A549 (cell line): ENCODE measurements around the gene PTPN9. TPM values are rescaled to one million over a fixed set of nuclear protein-coding genes. Genes with fewer than 3 reads are reported as not detected.
A peak's percentile ranks its signal among the peaks of the same experiment; 100 is the strongest.

Experiments
- CBX2 ChIP-seq: fragments of 200-600 bp; sonication (generic); IDR thresholded peaks from 2 replicates; pipeline ENCODE4 v1.6.1; 2016; ENCODE audit warnings: low read depth, mild to moderate bottlenecking, borderline replicate concordance
- CBX8 ChIP-seq: fragments of 200-600 bp; sonication (generic); IDR thresholded peaks from 2 replicates; pipeline ENCODE4 v1.6.1; 2016
- CEBPB ChIP-seq, 2 experiments: fragments of >200 bp in 1 of 2; sonication (Bioruptor Twin) in 1 of 2; formaldehyde crosslinking in 1 of 2; IDR thresholded peaks; 2 replicates each; pipeline ENCODE4 v1.6.1; 2012 to 2016
- EHF ChIP-seq: fragments of 250-450 bp; sonication (Bioruptor Pico); IDR thresholded peaks from 2 replicates; pipeline ENCODE4 v1.5.0; 2020; ENCODE audit warnings: mild to moderate bottlenecking
- ESRRA ChIP-seq: fragments of 150-350 bp; IDR thresholded peaks from 2 replicates; pipeline ENCODE4 v1.6.1; 2014; ENCODE audit warnings: mild to moderate bottlenecking, low read length, borderline replicate concordance
- FOSB ChIP-seq: fragments of 250-450 bp; sonication (Bioruptor Pico); IDR thresholded peaks from 2 replicates; pipeline ENCODE4 v1.5.0; 2020; ENCODE audit warnings: mild to moderate bottlenecking, moderate library complexity
- GATA3 ChIP-seq: IDR thresholded peaks from 2 replicates; pipeline ENCODE4 v1.6.1; 2012; ENCODE audit warnings: borderline replicate concordance
- HEYL ChIP-seq: fragments of 250-450 bp; sonication (Bioruptor Pico); IDR thresholded peaks from 2 replicates; pipeline ENCODE4 v1.8.0; 2021; ENCODE audit warnings: mild to moderate bottlenecking, moderate library complexity
- HOXA7 ChIP-seq: fragments of 250-450 bp; sonication (Bioruptor Pico); IDR thresholded peaks from 2 replicates; pipeline ENCODE4 v1.5.0; 2020; ENCODE audit warnings: mild to moderate bottlenecking, moderate library complexity
- KDM1A ChIP-seq: fragments of 200-600 bp; sonication (generic); IDR thresholded peaks from 2 replicates; pipeline ENCODE4 v1.6.1; 2016; ENCODE audit warnings: low read depth, mild to moderate bottlenecking
- KDM5A ChIP-seq: fragments of 200-600 bp; sonication (generic); IDR thresholded peaks from 2 replicates; pipeline ENCODE4 v1.6.1; 2016; ENCODE audit warnings: antibody characterized with exemption, mild to moderate bottlenecking
- MAFK ChIP-seq: fragments of 450-650 bp; IDR thresholded peaks from 2 replicates; pipeline ENCODE4 v1.6.1; 2014; ENCODE audit not compliant: partially characterized antibody
- MAZ ChIP-seq: fragments of 150-350 bp; IDR thresholded peaks from 2 replicates; pipeline ENCODE4 v1.6.1; 2014; ENCODE audit warnings: antibody characterized with exemption, low read depth, low read length, borderline replicate concordance
- MYC ChIP-seq: IDR thresholded peaks from 2 replicates; pipeline ENCODE4 v1.6.1; 2012; ENCODE audit warnings: mild to moderate bottlenecking, inconsistent platforms, low read length, improper control_type of control experiment, borderline replicate concordance
- POLR2A ChIP-seq: IDR thresholded peaks from 2 replicates; pipeline ENCODE4 v1.6.1; 2012; ENCODE audit warnings: mild to moderate bottlenecking, low read length
- RARB ChIP-seq: fragments of 250-450 bp; sonication (Bioruptor Pico); IDR thresholded peaks from 2 replicates; pipeline ENCODE4 v1.8.0; 2021; ENCODE audit warnings: mild to moderate bottlenecking, moderate library complexity
- RFX5 ChIP-seq: fragments of 450-650 bp; IDR thresholded peaks from 2 replicates; pipeline ENCODE4 v1.7.1; 2014; ENCODE audit warnings: antibody characterized with exemption, mild to moderate bottlenecking, moderate library complexity
- SMC3 ChIP-seq: fragments of >200 bp; sonication (Bioruptor Twin); formaldehyde crosslinking; IDR thresholded peaks from 3 replicates; pipeline ENCODE4 v1.6.1; 2018; ENCODE audit warnings: inconsistent platforms
- TP53 ChIP-seq: fragments of 250-450 bp; sonication (Bioruptor Pico); IDR thresholded peaks from 2 replicates; pipeline ENCODE4 v1.5.0; 2021; ENCODE audit warnings: mild to moderate bottlenecking, moderate library complexity
- ZC3H11A ChIP-seq: fragments of 450-650 bp; IDR thresholded peaks from 2 replicates; pipeline ENCODE4 v1.6.1; 2014; ENCODE audit warnings: antibody characterized with exemption, mild to moderate bottlenecking
- ZNF302 ChIP-seq: fragments of 250-450 bp; sonication (Bioruptor Pico); IDR thresholded peaks from 2 replicates; pipeline ENCODE4 v1.9.0; 2021; ENCODE audit warnings: inconsistent platforms, mild to moderate bottlenecking, moderate library complexity
- polyA plus RNA-seq, 4 experiments: library from polyadenylated mRNA; depleted of rRNA in 3 of 4; stranded (reverse); fragments of >200 nt; fragmentation: RNase III in 1 of 4; extraction: RNeasy Plus Mini Kit Qiagen cat#74134 plus additional on column Dnase treatment in 1 of 4; gene quantifications; 2 replicates in 3 of 4; 3 replicates in 1 of 4; pipeline ENCODE4 v1.2.3, GENCODE V29; 2011 to 2017
- TF ChIP-seq, protein P1 (sequence below): IDR thresholded peaks from 2 replicates; pipeline ENCODE4 v1.6.1; 2012; ENCODE audit warnings: low read depth, borderline replicate concordance
- TF ChIP-seq, protein P2 (sequence below): IDR thresholded peaks from 2 replicates; pipeline ENCODE4 v1.6.1; 2012
- TF ChIP-seq, protein P3 (sequence below): fragments of >200 bp; sonication (Bioruptor Twin); formaldehyde crosslinking; IDR thresholded peaks from 2 replicates; pipeline ENCODE4 v1.6.1; 2016
- TF ChIP-seq, protein P4 (sequence below): IDR thresholded peaks from 2 replicates; pipeline ENCODE4 v1.6.1; 2012
- TF ChIP-seq, protein P5 (sequence below): fragments of 150-350 bp; IDR thresholded peaks from 2 replicates; pipeline ENCODE4 v1.6.1; 2014; ENCODE audit warnings: low read depth, mild to moderate bottlenecking, low read length
- TF ChIP-seq, protein P6 (sequence below): fragments of 250-450 bp; sonication (Bioruptor Pico); IDR thresholded peaks from 2 replicates; pipeline ENCODE4 v1.5.0; 2021; ENCODE audit warnings: mild to moderate bottlenecking, moderate library complexity, borderline replicate concordance

PTPN9 gene
- polyA plus RNA-seq, 2 of the 4 experiments (the other 2 are of a cell fraction) = 29.5 to 60.2 TPM

DNA sequence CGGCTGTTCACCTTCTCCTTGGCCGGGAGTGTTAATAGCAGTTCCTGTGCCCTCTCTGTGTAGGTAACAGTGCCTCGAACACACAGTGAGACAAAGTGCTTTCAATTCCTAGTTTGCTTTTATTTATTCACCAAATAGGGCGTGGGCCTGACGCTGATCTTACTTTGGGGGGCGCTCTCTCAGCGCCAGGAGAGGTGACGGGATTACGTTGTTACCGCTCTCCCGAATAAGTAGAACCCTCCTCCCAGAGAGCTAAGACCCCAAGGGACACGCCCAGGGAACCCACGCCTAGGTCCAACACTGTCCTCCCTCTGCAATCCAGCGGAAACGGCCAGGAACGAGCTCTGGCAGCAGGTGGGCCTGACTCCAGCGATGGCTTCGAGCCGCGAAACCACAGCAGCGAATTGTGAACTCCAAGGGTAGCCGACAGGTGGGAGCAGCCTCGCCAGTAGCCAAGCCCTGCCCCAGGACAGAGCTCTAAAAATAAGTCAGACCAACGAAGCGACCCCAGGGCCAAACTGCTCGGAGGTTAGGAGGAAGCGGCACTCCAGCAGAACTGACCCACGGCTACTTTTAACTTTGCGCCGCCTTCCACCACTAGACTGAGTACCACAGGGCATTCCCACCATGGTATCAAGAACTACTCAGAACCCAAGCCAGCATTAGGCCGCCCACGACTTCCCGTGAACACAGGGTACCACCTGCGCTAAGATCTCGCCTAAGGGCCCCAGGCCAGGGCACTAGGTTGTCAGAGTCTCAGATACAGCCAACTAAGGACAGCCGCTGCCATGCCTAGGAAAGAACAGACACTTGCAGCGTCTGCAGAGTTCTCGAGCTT, 126.0 kb downstream of the PTPN9 start (continued):
- no peak for TF ChIP-seq CEBPB (IDR thresholded peaks at IDR 0.05)
- no peak for TF ChIP-seq HOXA7 (CRISPR knock-in tag)
- TF ChIP-seq KDM1A = no peak
- TF ChIP-seq FOSB (CRISPR knock-in tag) = no peak
- TF ChIP-seq GATA3 = peak; percentile 5; the same call in 1 of the 2 replicates
- TF ChIP-seq ZC3H11A = no peak
- TF ChIP-seq POLR2A = no peak
- TF ChIP-seq ZNF302 (CRISPR knock-in tag) = no peak
- TF ChIP-seq CBX8 = no peak
- no peak for TF ChIP-seq MAFK
- no peak for TF ChIP-seq ESRRA
- peak; percentile 9; the same call in 1 of the 3 replicates for TF ChIP-seq SMC3
- TF ChIP-seq, protein P1, sequence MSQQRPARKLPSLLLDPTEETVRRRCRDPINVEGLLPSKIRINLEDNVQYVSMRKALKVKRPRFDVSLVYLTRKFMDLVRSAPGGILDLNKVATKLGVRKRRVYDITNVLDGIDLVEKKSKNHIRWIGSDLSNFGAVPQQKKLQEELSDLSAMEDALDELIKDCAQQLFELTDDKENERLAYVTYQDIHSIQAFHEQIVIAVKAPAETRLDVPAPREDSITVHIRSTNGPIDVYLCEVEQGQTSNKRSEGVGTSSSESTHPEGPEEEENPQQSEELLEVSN = no peak
- TF ChIP-seq, protein P2, sequence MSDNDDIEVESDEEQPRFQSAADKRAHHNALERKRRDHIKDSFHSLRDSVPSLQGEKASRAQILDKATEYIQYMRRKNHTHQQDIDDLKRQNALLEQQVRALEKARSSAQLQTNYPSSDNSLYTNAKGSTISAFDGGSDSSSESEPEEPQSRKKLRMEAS = peak; percentile 62
- peak; percentile 64; the same call in 1 of the 2 replicates for TF ChIP-seq TP53 (CRISPR knock-in tag)
- TF ChIP-seq CBX2 = no peak
- TF ChIP-seq RFX5 = no peak
- TF ChIP-seq, protein P3, sequence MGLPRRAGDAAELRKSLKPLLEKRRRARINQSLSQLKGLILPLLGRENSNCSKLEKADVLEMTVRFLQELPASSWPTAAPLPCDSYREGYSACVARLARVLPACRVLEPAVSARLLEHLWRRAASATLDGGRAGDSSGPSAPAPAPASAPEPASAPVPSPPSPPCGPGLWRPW = no peak
- TF ChIP-seq, protein P4, sequence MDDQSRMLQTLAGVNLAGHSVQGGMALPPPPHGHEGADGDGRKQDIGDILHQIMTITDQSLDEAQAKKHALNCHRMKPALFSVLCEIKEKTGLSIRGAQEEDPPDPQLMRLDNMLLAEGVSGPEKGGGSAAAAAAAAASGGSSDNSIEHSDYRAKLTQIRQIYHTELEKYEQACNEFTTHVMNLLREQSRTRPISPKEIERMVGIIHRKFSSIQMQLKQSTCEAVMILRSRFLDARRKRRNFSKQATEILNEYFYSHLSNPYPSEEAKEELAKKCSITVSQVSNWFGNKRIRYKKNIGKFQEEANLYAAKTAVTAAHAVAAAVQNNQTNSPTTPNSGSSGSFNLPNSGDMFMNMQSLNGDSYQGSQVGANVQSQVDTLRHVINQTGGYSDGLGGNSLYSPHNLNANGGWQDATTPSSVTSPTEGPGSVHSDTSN = no peak
- TF ChIP-seq EHF = no peak
- TF ChIP-seq, protein P5, sequence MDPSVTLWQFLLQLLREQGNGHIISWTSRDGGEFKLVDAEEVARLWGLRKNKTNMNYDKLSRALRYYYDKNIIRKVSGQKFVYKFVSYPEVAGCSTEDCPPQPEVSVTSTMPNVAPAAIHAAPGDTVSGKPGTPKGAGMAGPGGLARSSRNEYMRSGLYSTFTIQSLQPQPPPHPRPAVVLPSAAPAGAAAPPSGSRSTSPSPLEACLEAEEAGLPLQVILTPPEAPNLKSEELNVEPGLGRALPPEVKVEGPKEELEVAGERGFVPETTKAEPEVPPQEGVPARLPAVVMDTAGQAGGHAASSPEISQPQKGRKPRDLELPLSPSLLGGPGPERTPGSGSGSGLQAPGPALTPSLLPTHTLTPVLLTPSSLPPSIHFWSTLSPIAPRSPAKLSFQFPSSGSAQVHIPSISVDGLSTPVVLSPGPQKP = no peak
- TF ChIP-seq KDM5A = no peak
- TF ChIP-seq MAZ = no peak
- TF ChIP-seq, protein P6, sequence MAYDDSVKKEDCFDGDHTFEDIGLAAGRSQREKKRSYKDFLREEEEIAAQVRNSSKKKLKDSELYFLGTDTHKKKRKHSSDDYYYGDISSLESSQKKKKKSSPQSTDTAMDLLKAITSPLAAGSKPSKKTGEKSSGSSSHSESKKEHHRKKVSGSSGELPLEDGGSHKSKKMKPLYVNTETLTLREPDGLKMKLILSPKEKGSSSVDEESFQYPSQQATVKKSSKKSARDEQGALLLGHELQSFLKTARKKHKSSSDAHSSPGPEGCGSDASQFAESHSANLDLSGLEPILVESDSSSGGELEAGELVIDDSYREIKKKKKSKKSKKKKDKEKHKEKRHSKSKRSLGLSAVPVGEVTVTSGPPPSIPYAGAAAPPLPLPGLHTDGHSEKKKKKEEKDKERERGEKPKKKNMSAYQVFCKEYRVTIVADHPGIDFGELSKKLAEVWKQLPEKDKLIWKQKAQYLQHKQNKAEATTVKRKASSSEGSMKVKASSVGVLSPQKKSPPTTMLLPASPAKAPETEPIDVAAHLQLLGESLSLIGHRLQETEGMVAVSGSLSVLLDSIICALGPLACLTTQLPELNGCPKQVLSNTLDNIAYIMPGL (CRISPR knock-in tag) = no peak
- TF ChIP-seq HEYL (CRISPR knock-in tag) = no peak
- TF ChIP-seq RARB (CRISPR knock-in tag) = no peak
- TF ChIP-seq MYC = no peak
